Stimulated activated naive CD8-positive, alpha-beta T cell treated with anti-CD3 and anti-CD28 coated beads, Interleukin-15, amount 100 ng/mL, for 72 hours (primary cell): ENCODE results near the gene SEZ6L2.
"Not testable (repeated sequence)": the region's sequence is repeated elsewhere in the genome, so short reads cannot be mapped to it uniquely, and the experiment has no call there.

Experiments
- ATAC-seq: fragments of 150-1000 bp; cut with Tn5 transposase; 2 replicates; pipeline ENCODE4 v1.10.0; 2021; ENCODE audit warnings: mild to moderate bottlenecking, moderate library complexity
- DNase-seq, 2 donors: peaks; one replicate each; pipeline ENCODE4 v3.0.0; 2021 to 2022
- H3K27ac Mint-ChIP-seq, 2 donors: one replicate each; pipeline ENCODE4 v1.8.0; 2022; ENCODE audit warnings: mild to moderate bottlenecking in 2 of 2, mixed read lengths in 2 of 2, moderate library complexity in 2 of 2
- H3K27me3 Mint-ChIP-seq: one replicate; pipeline ENCODE4 v1.8.0; 2022; ENCODE audit warnings: mixed read lengths
- H3K4me1 Mint-ChIP-seq: one replicate; pipeline ENCODE4 v1.8.0; 2022; ENCODE audit warnings: mild to moderate bottlenecking, mixed read lengths
- H3K4me3 Mint-ChIP-seq, 2 donors: one replicate each; pipeline ENCODE4 v1.8.0; 2022; ENCODE audit warnings: mild to moderate bottlenecking in 2 of 2, mixed read lengths in 2 of 2, moderate library complexity in 1 of 2
- H3K9me3 Mint-ChIP-seq, 2 donors: one replicate each; pipeline ENCODE4 v1.8.0; 2022; ENCODE audit warnings: mixed read lengths in 2 of 2

The SEZ6L2 gene

GRCh38 chr16:29837841-29838240 is 61.5 kb downstream of the SEZ6L2 start:
- Mint-ChIP-seq H3K27me3 (no peaks in the 10 kb centered on the region), H3K4me1 (peaks cover 11% of the 10 kb centered on the region), H3K9me3 (no peaks in the 10 kb centered on the region), H3K4me3 (no peak overlapping the region), H3K27ac (no peak overlapping the region)
- no peak for DNase-seq
- no peak for ATAC-seq

- no peak overlapping the region for H3K27ac Mint-ChIP-seq
Observed at GRCh38 chr16:29836623-29837022, 62.7 kb downstream of the SEZ6L2 start.

GRCh38 chr16:29835926-29836325 is 63.4 kb downstream of the SEZ6L2 start:
- ATAC-seq (no peak), DNase-seq (no peak)
- no peak overlapping the region for H3K4me3 Mint-ChIP-seq
- no peaks in the 10 kb centered on the region for H3K27me3 Mint-ChIP-seq
- H3K4me1 Mint-ChIP-seq, result peaks cover 15% of the 10 kb centered on the region
- H3K9me3 Mint-ChIP-seq, result no peaks in the 10 kb centered on the region
- H3K27ac Mint-ChIP-seq, result peak overlapping the region in 1 of 2 donors; percentile 27

More at GRCh38 chr16:29836623-29837022, 62.7 kb downstream of the SEZ6L2 start:
- Mint-ChIP-seq H3K4me1 (peaks cover 11% of the 10 kb centered on the region), H3K27me3 (no peaks in the 10 kb centered on the region), H3K4me3 (no peak overlapping the region), H3K9me3 (no peaks in the 10 kb centered on the region)
- no peak for DNase-seq
- no peak for ATAC-seq

- no peaks in the 10 kb centered on the region for H3K27me3 Mint-ChIP-seq
- DNase-seq, result no peak
- H3K4me1 Mint-ChIP-seq, result peaks cover 26% of the 10 kb centered on the region
- no peak overlapping the region for H3K27ac Mint-ChIP-seq
- H3K9me3 Mint-ChIP-seq, result no peaks in the 10 kb centered on the region
- no peak for ATAC-seq
- H3K4me3 Mint-ChIP-seq, result no peak overlapping the region
Observed at GRCh38 chr16:29834079-29834478, 65.3 kb downstream of the SEZ6L2 start.

- not testable (repeated sequence) for H3K4me3 Mint-ChIP-seq, H3K27me3 Mint-ChIP-seq, H3K27ac Mint-ChIP-seq, DNase-seq, ATAC-seq, H3K9me3 Mint-ChIP-seq
- H3K4me1 Mint-ChIP-seq, result peaks cover 26% of the 10 kb centered on the region
Observed at GRCh38 chr16:29833219-29833618, 66.1 kb downstream of the SEZ6L2 start.

GRCh38 chr16:29831490-29831889 is 67.9 kb downstream of the SEZ6L2 start:
- DNase-seq, result no peak
- Mint-ChIP-seq H3K27ac (no peak overlapping the region), H3K27me3 (no peaks in the 10 kb centered on the region), H3K9me3 (no peaks in the 10 kb centered on the region), H3K4me3 (no peak overlapping the region), H3K4me1 (peaks cover 40% of the 10 kb centered on the region)
- no peak for ATAC-seq

GRCh38 chr16:29830774-29831173 is 68.6 kb downstream of the SEZ6L2 start:
- no peak for DNase-seq
- Mint-ChIP-seq H3K9me3 (no peaks in the 10 kb centered on the region), H3K4me1 (peaks cover 47% of the 10 kb centered on the region), H3K27me3 (no peaks in the 10 kb centered on the region), H3K4me3 (no peak overlapping the region), H3K27ac (no peak overlapping the region)
- ATAC-seq, result no peak

- Mint-ChIP-seq H3K27me3 (no peaks in the 10 kb centered on the region), H3K27ac (peak overlapping the region; percentile 89 to 96), H3K4me3 (peak overlapping the region; percentile 76 to 82), H3K4me1 (peaks cover 79% of the 10 kb centered on the region), H3K9me3 (no peaks in the 10 kb centered on the region)
- ATAC-seq (no peak), DNase-seq (no peak)
Observed at GRCh38 chr16:29826342-29826695, 73.0 kb downstream of the SEZ6L2 start.

GRCh38 chr16:29825145-29826044 is 74.0 kb downstream of the SEZ6L2 start:
- H3K4me3 Mint-ChIP-seq, result peak overlapping the region; percentile 67 to 79
- peak; percentile 67 for ATAC-seq
- H3K27me3 Mint-ChIP-seq, result no peaks in the 10 kb centered on the region
- H3K4me1 Mint-ChIP-seq, result peaks cover 72% of the 10 kb centered on the region
- no peaks in the 10 kb centered on the region for H3K9me3 Mint-ChIP-seq
- DNase-seq, result peak in 1 of 2 donors; percentile 68
- H3K27ac Mint-ChIP-seq, result peak overlapping the region; percentile 69 to 74

- no peaks in the 10 kb centered on the region for H3K27me3 Mint-ChIP-seq
Observed at GRCh38 chr16:29824589-29825144, 74.7 kb downstream of the SEZ6L2 start.

GRCh38 chr16:29821643-29822115 is 77.7 kb downstream of the SEZ6L2 start:
- no peak for ATAC-seq
- Mint-ChIP-seq H3K27me3 (no peaks in the 10 kb centered on the region), H3K4me3 (peak overlapping the region; percentile 93 to 97), H3K4me1 (peaks cover 89% of the 10 kb centered on the region), H3K9me3 (no peaks in the 10 kb centered on the region), H3K27ac (peak overlapping the region; percentile 86)
- no peak for DNase-seq

More at GRCh38 chr16:29824589-29825144, 74.7 kb downstream of the SEZ6L2 start:
- Mint-ChIP-seq H3K27ac (peak overlapping the region; percentile 69 to 74), H3K4me1 (peaks cover 74% of the 10 kb centered on the region), H3K9me3 (no peaks in the 10 kb centered on the region), H3K4me3 (peak overlapping the region; percentile 67 to 79)
- DNase-seq (no peak), ATAC-seq (no peak)
